ENCODE data around the gene CKAP5. TPM values are rescaled to one million over a fixed set of nuclear protein-coding genes. Genes with fewer than 3 reads are reported as not detected.

CKAP5 gene
- total RNA-seq, 3 donors from 2014 or later (not counting 1 experiment from before 2014, with no cell fraction given): 39.1 to 63.7 (median 46.3) TPM

- Mint-ChIP-seq H3K4me3 (no peak overlapping the region), H3K27ac (no peak overlapping the region), H3K4me1 (no peaks in the 10 kb centered on the region), H3K27me3 (ENCODE audit: low read depth in 2 of 2) (no peaks in the 10 kb centered on the region), H3K36me3 (peaks cover 56% of the 10 kb centered on the region), H3K9me3 (no peaks in the 10 kb centered on the region)
- Histone ChIP-seq H3K9me3 (ENCODE audit: control insufficient read depth, insufficient read depth, low read length) (no peaks in the 10 kb centered on the region), H3K4me1 (ENCODE audit: control insufficient read depth, insufficient read depth, low read length) (no peaks in the 10 kb centered on the region), H3K4me3 (ENCODE audit: low read length) (no peak overlapping the region), H3K27me3 (ENCODE audit: control insufficient read depth, insufficient read depth, low read length) (no peaks in the 10 kb centered on the region), H3K36me3 (ENCODE audit: control insufficient read depth, insufficient read depth, low read length) (peaks cover 69% of the 10 kb centered on the region), H3K27ac (ENCODE audit: low read length) (no peak overlapping the region)
- intact Hi-C loops (cut with micrococcal nuclease): no loop called here
- no peak for TF ChIP-seq CTCF (IDR thresholded peaks at IDR 0.05)
- no peak for DNase-seq
- no peak for ATAC-seq
- 100% methylated on average over 2 of the region's 3 CpGs for WGBS (ENCODE audit: insufficient coverage)
Measured at GRCh38 chr11:46745995-46746394, 100.1 kb downstream of the CKAP5 start.

GRCh38 chr11:46745328-46745727, 100.8 kb downstream of the CKAP5 start:
- Histone ChIP-seq H3K27me3 (ENCODE audit: control insufficient read depth, insufficient read depth, low read length) (no peaks in the 10 kb centered on the region), H3K9me3 (ENCODE audit: control insufficient read depth, insufficient read depth, low read length) (no peaks in the 10 kb centered on the region), H3K4me3 (ENCODE audit: low read length) (no peak overlapping the region), H3K36me3 (ENCODE audit: control insufficient read depth, insufficient read depth, low read length) (peaks cover 63% of the 10 kb centered on the region), H3K27ac (ENCODE audit: low read length) (no peak overlapping the region), H3K4me1 (ENCODE audit: control insufficient read depth, insufficient read depth, low read length) (no peaks in the 10 kb centered on the region)
- no peak for ATAC-seq
- TF ChIP-seq CTCF (IDR thresholded peaks at IDR 0.05): no peak
- no peak overlapping the region for H3K27ac Mint-ChIP-seq
- no peak overlapping the region for H3K4me3 Mint-ChIP-seq
- H3K27me3 Mint-ChIP-seq (ENCODE audit: low read depth in 2 of 2): no peaks in the 10 kb centered on the region
- intact Hi-C loops (cut with micrococcal nuclease): no loop called here
- no peaks in the 10 kb centered on the region for H3K9me3 Mint-ChIP-seq
- H3K36me3 Mint-ChIP-seq: peaks cover 49% of the 10 kb centered on the region
- no peak for DNase-seq
- 95% methylated on average over 1 of the region's 1 CpG for WGBS (ENCODE audit: insufficient coverage)
- H3K4me1 Mint-ChIP-seq: no peaks in the 10 kb centered on the region

GRCh38 chr11:46743693-46744339, 102.3 kb downstream of the CKAP5 start:
- TF ChIP-seq CTCF (IDR thresholded peaks at IDR 0.05): no peak
- Mint-ChIP-seq H3K9me3 (no peaks in the 10 kb centered on the region), H3K4me3 (no peak overlapping the region), H3K4me1 (no peaks in the 10 kb centered on the region), H3K36me3 (peaks cover 41% of the 10 kb centered on the region), H3K27ac (no peak overlapping the region), H3K27me3 (ENCODE audit: low read depth in 2 of 2) (no peaks in the 10 kb centered on the region)
- Histone ChIP-seq H3K36me3 (ENCODE audit: control insufficient read depth, insufficient read depth, low read length) (peaks cover 54% of the 10 kb centered on the region), H3K4me3 (ENCODE audit: low read length) (no peak overlapping the region), H3K27me3 (ENCODE audit: control insufficient read depth, insufficient read depth, low read length) (no peaks in the 10 kb centered on the region), H3K9me3 (ENCODE audit: control insufficient read depth, insufficient read depth, low read length) (no peaks in the 10 kb centered on the region), H3K27ac (ENCODE audit: low read length) (no peak overlapping the region), H3K4me1 (ENCODE audit: control insufficient read depth, insufficient read depth, low read length) (no peaks in the 10 kb centered on the region)
- intact Hi-C loops (cut with micrococcal nuclease): no loop called here
- ATAC-seq (no peak), DNase-seq (no peak)
- 97% methylated on average over 10 of the region's 10 CpGs for WGBS (ENCODE audit: insufficient coverage)

- H3K27me3 Mint-ChIP-seq (ENCODE audit: low read depth in 2 of 2): no peaks in the 10 kb centered on the region
- no peak for TF ChIP-seq CTCF (IDR thresholded peaks at IDR 0.05)
- Histone ChIP-seq H3K27me3 (ENCODE audit: control insufficient read depth, insufficient read depth, low read length) (no peaks in the 10 kb centered on the region), H3K36me3 (ENCODE audit: control insufficient read depth, insufficient read depth, low read length) (peaks cover 52% of the 10 kb centered on the region), H3K9me3 (ENCODE audit: control insufficient read depth, insufficient read depth, low read length) (no peaks in the 10 kb centered on the region), H3K4me3 (ENCODE audit: low read length) (no peak overlapping the region), H3K27ac (ENCODE audit: low read length) (no peak overlapping the region), H3K4me1 (ENCODE audit: control insufficient read depth, insufficient read depth, low read length) (no peaks in the 10 kb centered on the region)
- no peak for DNase-seq
- no peaks in the 10 kb centered on the region for H3K4me1 Mint-ChIP-seq
- no peak overlapping the region for H3K4me3 Mint-ChIP-seq
- ATAC-seq: no peak
- H3K9me3 Mint-ChIP-seq: no peaks in the 10 kb centered on the region
- intact Hi-C loops (cut with micrococcal nuclease): no loop called here
- H3K36me3 Mint-ChIP-seq: peaks cover 37% of the 10 kb centered on the region
- H3K27ac Mint-ChIP-seq: peak overlapping the region; percentile 5 to 23
- 97% methylated on average over 2 of the region's 2 CpGs for WGBS (ENCODE audit: insufficient coverage)
Measured at GRCh38 chr11:46743043-46743442, 103.0 kb downstream of the CKAP5 start.

Data from natural killer cell (primary cell).